Stimulated activated CD4-positive, alpha-beta T cell treated with anti-CD3 and anti-CD28 coated beads, Interleukin-15, amount 100 ng/mL, for 1 hour (primary cell): Measurements from ENCODE around the gene GRK1.
A peak's percentile ranks its signal among the peaks of the same experiment; 100 is the strongest.

ENCODE experiments used
- DNase-seq, 2 donors: peaks; one replicate each; pipeline ENCODE4 v3.0.0-alpha.2; 2020; ENCODE audit warnings: low read depth in 1 of 2, low spot score in 1 of 2

GRK1 gene

DNA sequence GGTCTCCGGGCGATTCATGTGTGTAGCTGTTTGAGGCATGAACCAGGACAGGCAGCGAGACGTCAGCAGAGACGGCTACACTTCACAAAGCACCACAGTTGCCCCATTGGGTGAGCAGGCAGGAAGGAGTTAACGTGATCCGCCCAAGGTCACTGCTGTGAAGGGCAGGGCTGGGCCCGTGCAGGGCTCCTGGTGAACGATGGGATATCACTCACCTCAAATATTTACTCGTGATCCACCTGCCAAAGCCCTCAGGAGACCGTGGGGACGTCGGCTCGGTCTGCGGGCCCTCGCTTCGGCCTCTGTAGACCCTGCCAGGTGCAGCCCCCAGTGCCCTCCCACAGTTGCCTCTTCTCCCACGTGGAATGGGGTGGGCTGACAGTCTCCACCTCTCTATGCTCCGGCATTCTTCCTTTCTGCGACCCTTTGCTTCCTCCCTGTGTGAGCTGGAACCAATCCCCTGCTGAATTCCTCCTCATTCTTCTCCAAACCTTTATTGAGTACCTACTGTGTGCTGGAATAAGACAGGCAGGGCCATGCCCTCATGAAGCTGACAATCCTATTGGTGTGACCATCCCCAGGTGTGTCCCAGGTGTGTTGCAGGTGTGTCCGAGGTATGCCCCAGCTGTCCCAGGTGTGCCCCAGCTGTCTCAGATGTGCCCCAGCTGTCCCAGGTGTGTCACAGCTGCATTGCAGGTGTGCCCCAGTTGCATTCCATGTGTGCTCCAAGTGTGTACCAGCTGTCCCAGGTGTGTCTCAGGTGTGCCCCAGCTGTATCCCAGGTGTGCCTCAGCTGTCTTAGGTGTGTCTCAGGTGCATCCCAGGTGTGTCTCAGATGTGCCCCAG, 2.0 kb upstream of the GRK1 start:
- no peak for DNase-seq

DNA sequence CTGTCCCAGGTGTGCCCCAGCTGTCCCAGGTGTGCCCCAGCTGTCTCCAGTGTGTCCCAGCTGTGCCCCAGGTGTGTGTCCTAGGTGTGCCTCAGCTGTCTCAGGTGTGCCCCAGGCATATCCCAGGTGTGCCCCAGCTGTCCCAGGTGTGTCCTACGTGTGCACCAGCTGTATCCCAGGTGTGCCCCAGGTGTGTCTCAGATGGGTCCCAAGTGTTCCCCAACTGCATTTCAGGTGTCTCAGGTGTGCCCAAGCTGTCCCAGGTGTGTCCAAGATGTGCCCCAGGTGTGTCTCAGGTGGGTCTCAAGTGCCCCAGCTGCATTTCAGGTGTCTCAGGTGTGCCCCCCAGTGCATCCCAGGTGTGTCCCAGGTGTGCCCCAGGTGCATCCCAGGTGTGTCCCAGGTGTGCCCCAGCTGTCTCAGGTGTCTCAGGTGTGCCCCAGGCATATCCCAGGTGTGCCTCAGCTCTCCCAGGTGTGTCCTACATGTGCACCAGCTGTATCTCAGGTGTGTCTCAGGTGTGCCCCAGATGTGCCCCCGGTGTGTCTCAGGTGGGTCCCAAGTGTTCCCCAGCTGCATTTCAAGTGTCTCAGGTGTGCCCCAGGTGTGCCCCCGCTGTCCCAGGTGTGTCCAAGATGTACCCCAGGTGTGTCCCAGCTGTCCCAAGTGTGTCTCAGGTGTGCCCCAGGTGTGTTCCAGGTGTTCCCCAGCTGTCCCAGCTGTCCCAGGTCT, 1.3 kb upstream of the GRK1 start:
- DNase-seq: no peak

DNA sequence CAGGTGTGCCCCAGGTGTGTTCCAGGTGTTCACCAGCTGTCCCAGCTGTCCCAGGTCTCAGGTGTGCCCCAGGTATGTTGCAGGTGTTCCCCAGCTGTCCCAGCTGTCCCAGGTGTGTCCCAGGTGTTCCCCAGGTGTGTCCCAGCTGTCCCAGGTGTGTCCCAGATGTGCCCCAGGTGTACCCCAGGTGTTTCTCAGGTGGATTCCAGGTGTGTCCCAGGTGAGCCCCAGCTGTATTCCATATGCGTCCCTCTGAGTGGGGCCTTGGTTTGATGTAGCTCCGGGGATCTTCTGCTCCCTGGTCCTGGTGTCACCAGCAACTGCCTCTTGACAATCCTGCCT, 719 bp upstream of the GRK1 start:
- no peak for DNase-seq

DNA sequence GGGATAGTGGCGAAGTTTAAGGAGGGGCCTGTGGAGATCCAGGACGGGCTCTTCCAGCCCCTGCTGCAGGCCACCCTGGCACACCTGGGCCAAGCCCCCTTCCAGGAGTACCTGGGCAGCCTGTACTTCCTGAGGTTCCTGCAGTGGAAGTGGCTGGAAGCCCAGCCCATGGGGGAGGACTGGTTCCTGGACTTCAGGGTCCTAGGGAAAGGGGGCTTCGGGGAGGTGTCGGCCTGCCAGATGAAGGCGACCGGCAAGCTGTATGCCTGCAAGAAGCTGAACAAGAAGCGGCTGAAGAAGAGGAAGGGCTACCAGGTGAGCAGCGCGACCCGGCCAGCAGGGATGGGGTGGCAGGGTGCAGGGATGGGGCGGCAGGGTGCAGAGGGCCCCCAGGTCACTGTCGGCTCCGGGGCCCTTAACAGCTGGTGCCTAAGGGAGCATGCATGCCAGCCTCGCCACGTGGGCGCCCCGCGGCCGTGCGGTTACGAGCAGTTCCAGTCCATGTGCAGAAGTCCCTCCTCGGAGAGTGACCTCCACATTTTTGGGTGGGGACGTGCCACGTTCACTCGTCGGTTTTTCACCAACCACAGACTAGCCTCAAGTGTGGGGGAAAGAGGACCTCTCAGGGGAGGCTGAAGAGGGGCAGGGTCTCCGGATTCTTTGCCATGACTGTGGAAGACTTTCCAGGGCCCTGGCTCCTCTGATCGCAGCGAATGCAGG, 912 bp downstream of the GRK1 start:
- DNase-seq: no peak

DNA sequence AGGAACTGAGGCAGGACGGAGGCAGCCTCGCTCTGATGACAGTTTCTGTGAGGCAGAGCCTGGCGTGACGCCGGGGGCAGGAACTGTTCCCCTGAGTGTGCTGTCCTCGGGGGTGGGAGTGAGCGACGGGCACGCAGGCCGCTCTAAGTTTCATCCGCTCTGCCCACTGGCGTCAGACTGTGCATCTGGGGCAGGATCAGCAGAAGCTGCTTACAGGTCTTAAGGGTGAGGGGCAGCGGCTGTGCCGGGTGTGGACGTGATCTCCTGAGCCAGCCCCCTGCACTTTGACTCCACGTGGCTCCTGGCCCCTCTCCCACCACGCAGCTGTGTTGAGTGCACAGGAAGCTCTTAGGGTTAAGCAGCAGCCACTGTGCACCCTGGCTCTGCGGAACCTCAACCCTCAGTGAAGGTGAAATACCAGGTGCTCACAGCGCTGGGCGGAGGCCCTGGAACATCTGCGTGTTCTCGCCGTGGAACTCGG, 1.5 kb downstream of the GRK1 start:
- DNase-seq: no peak

DNA sequence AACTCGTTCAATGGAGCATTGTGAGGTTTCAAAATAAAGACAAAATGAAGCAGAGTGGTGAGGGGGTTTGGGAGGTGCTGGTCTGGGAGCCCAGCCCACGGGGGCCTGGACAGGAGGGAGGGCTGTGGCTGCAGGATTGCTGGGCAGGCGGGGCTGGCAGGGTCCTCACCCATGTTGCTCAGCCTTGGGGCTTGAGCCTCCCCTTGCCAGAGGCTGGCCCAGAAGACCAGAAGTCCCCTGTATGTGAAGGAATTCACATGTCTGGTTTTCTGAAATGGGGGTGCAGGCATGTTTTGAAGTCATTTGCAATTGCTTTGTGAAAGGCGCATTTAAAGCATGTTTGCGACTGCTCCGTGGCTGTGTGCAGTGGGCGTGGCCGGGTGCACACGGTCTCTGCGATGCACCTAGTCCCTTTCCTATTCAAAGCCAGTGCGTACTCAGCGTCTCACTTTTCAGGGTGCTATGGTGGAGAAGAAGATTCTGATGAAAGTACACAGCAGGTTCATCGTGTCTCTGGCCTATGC, 2.3 kb downstream of the GRK1 start:
- DNase-seq: no peak

DNA sequence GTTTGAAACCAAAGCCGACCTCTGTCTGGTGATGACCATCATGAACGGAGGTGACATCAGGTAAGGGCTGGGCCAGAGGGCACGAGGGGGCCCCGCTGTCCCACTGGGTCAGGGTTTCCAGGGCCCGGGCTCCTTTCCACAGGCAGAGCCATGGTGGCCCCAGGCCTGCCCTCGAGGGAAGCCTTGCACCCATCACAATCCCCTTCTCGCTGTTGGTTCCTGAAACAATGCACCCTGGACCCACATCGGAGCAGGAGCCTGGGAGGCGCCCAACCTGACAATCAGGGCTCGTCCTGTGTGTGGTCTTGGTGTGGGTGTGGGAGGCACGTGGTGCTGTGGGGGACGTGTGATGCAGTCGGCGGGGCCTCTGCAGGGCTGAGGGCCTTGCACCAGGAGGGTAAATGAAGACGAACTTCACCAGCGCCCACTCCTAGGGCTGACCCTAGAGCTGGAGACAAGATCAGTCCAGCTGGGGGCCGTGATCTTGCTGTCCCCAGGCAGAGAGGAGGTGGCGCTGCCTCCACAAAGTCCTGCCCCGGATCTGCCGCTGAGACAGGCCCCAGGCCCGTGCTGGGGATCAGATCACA, 2.8 kb downstream of the GRK1 start:
- no peak for DNase-seq

DNA sequence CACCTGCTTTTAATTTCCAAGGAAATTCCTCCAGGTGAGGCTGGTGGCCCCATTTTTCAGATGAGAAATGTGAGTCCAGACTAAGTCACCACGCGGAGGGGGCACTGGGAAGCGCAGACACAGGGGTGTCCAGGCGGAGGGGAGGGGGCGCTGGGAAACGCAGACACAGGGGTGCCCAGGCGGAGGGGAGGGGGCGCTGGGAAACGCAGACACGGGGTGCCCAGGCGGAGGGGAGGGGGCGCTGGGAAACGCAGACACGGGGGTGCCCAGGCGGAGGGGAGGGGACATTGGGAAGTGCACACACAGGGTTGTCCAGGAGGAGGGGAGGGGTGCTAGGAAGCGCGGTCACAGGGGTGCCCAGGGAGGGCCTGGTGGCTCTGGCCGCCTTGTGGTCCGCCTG, 3.5 kb downstream of the GRK1 start:
- no peak for DNase-seq

DNA sequence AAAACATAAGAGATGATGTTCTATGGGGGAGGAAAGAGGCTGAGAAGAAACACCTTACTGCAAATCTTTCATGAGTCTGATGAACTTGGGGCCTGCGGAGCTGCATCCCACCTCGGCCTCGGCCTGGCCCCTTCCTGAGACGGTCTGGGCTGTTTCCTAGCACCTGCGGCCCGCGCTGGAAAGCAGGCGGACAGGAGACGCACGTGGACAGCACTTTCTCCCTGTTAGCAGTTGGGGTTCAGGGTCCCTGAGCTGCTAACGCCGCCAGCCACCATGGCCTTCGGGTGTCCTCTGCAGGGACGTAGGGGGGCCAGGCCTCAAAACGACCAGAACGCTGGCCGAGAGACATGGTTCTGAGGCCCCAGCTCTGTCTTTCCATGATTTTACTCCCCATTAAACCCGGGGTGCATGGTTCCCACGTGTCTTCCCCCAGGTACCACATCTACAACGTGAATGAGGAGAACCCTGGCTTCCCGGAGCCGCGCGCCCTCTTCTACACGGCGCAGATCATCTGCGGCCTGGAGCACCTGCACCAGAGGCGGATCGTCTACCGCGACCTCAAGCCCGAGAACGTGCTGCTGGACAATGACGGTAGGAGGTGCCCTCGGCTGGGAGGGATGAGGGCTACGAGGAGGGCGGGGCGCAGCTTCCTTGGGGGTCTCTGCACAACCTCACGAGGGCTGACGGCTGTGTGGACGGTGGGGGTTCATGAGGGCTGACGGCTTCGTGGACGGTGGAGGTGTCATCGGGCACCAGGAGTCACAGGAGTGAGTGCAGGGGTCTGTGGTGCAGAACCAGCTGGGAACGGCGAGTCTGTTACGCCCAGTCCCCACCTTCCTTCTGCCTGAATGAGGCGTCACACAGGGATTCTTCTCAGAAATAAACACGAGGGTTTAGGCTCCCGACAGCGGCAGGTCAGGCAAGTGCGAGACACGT, 4.3 kb downstream of the GRK1 start:
- no peak for DNase-seq

DNA sequence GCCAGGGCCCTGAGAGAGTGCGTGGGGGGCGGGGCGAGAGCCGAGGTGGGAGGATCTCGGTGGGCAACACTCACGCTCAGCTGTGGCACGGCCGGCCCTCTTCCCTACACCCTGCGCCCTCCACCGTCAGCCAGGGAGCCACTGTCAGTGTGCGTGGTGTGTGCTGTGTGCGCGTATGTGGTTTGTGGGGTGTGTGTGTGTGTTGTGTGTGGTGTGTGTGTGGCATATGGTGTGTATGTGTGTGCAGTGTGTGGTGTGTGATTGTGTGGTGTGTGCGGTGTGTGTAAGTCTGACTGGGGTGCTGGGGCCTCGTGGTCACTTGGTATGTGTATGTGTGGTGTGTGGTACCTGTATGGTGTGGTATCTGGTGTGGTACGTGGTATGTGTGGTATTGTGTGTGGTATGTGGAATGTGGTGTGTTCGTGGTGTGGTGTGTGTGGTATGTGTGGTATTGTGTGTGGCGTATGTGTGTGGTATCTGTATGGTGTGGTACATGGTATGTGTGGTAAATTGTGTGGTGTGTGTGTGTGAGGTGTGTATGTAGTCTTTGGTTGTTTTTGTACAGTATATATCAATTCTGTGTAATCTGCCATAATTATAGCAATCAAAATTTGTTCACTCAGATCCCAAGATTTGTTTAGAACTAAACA, 5.1 kb downstream of the GRK1 start:
- DNase-seq: no peak

DNA sequence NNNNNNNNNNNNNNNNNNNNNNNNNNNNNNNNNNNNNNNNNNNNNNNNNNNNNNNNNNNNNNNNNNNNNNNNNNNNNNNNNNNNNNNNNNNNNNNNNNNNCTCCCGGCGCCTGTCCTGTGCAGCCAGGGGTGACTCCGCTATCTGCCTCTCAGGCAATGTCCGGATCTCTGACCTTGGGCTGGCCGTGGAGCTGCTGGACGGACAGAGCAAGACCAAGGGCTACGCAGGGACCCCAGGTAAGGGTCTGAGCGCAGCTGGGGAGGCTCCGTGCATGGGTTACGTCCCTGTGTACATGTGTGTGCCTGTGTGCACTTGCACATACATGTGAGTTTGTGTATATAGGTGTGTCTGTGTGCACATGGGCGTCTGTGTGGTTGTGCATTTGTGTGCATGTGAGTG, 55.9 kb downstream of the GRK1 start:
- DNase-seq: no peak

DNA sequence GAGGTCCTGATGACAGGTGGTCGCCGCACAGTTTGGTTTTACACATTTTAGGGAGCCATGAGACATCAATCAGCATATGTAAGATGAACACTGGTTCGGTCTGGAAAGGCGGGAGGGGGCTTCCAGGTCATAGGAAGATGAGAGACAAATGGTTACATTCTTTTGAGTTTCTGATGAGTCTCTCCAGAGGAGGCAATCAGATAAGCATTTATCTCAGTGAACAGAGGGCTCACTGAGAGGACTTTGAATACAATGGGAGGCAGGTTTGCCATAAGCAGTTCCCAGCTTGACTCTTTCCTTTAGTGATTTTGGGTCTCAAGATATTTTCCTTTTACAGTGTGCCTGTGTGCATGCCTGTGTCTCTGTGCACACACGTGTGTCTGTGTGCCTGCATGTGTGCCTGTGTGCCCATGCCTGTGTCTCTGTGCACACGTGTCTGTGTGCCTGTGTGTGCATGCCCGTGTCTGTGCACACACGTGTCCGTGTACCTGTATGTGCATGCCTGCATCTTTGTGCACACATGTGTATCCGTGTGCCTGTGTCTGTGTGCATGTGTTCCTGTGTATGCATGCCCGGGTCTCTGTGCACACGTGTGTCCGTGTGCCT, 56.5 kb downstream of the GRK1 start:
- no peak for DNase-seq

DNA sequence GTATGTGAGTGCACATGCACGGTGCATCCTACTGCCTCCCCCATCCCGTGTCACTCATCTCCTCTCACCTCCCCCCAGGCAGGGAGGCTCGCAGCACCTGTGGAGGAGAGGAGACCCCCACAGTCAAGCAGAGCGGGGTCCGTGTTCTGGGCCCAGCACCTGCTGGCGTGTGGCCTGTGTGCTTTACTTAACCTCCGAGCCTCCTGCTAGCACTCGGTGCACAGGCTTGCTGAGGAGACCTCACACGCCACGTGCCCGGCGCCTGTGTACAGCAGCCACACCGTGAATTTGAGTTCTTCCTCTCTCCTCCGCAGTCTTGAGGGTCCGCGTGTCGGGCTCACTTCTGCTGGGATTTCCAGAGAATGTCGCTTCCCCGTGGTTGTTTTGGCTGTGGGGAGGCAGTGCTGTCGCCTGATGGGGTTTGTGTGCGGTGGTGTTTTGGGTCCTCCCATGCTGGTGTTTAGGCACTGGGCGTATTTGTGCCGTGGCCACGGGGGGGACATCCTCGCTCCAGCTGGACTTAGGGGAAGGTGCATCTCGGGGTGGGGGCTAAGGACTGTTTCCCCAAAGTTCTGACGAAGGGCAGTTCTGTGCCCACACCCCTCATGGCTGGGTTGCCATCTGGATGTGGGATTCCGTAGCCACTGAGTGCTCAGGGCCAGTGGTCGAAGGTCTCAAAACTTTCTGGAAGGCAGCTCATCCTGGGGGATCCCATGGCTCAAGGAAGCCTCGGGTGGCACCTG, 57.2 kb downstream of the GRK1 start:
- DNase-seq: no peak

DNA sequence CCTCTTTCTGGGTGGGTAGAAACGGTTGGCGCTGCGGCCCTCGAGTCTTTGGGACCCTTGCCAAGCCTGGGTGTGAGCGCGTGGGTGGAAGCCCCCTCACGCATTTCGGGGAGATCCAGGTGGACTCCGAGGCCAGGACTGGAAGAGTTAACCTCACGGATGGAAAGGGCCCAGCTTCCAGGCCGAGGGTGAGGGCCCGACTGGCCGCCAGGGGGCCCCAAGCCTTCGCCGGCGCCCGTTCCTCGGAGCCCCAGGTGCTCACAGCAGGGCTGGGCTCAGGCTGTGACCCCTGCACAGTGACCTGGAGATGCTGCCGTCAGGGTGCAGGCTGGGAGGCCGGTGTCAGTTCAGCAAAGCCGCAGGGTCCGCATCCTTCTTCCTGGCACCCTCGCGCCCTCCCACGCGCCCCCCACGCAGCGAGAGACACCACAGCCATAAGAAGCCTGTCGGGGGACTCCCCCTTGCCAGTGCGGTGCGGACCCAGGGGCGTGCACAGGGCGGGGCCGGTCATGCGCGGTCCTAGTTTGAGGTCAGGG, 57.8 kb downstream of the GRK1 start:
- peak; percentile 80 to 89 for DNase-seq

DNA sequence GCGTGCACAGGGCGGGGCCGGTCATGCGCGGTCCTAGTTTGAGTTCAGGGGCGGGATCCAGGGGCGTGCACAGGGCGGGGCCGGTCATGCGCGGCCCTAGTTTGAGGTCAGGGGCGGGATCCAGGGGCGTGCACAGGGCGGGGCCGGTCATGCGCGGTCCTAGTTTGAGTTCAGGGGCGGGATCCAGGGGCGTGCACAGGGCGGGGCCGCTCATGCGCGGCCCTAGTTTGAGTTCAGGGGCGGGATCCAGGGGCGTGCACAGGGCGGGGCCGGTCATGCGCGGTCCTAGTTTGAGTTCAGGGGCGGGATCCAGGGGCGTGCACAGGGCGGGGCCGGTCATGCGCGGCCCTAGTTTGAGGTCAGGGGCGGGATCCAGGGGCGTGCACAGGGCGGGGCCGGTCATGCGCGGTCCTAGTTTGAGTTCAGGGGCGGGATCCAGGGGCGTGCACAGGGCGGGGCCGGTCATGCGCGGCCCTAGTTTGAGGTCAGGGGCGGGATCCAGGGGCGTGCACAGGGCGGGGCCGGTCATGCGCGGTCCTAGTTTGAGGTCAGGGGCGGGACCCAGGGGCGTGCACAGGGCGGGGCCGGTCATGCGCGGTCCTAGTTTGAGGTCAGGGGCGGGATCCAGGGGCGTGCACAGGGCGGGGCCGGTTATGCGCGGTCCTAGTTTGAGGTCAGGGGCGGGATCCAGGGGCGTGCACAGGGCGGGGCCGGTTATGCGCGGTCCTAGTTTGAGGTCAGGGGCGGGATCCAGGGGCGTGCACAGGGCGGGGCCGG, 58.5 kb downstream of the GRK1 start:
- DNase-seq: peak; percentile 41 to 66

DNA sequence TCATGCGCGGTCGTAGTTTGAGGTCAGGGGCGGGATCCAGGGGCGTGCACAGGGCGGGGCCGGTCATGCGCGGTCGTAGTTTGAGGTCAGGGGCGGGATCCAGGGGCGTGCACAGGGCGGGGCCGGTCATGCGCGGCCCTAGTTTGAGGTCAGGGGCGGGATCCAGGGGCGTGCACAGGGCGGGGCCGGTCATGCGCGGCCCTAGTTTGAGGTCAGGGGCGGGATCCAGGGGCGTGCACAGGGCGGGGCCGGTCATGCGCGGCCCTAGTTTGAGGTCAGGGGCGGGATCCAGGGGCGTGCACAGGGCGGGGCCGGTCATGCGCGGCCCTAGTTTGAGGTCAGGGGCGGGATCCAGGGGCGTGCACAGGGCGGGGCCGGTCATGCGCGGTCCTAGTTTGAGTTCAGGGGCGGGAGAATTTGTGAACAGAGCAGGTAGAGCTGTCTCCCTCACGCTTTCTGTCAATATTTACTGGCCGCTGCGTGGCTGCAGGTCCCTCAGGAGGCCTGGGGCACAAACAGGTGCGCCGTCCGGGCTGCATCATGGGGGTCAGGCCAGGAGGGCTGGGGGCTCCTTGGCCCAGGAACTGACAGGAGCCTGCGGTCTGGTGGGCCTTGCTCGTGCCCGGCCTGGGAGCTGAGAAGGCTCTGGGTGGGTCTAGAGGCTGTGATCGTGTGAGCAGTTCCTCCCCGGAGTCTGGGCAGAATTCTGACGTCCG, 59.2 kb downstream of the GRK1 start:
- peak in 1 of 2 donors; percentile 25 for DNase-seq

DNA sequence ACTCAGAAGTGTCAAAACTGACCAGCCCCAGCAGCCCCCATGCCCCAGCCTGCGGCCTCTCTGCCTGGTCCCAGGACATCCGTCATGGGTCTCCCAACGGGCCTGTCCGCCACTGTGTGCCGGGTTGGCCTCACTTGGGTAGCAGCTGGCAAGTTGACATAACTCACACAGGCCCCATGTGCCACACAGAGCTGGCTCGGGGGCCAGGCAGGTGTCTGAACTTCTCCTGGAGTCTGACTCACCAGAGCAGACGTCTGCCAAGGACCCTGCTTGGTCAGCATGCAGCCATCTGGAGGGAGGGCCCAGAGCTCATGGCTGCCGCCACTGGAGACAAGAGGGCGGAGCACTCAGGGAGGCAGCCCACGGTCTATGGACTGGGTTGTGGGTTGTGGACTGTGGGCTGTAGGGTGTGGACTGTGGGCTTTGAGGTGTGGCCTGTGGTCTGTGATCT, 60.0 kb downstream of the GRK1 start:
- DNase-seq: no peak
